ENCODE data around the gene CD4. TPM values are rescaled to one million over a fixed set of nuclear protein-coding genes. Genes with fewer than 3 reads are reported as not detected.

Gene CD4
- total RNA-seq, 2 donors from 2014 or later: 0.77 to 1.3 TPM

- Mint-ChIP-seq H3K9me3 (no peaks in the 10 kb centered on the region), H3K36me3 (ENCODE audit: low read depth) (no peaks in the 10 kb centered on the region), H3K4me3 (no peak overlapping the region), H3K27ac (peak overlapping the region; percentile 68), H3K4me1 (peaks cover 52% of the 10 kb centered on the region), H3K27me3 (ENCODE audit: insufficient read depth) (peaks cover 80% of the 10 kb centered on the region)
- Histone ChIP-seq H3K36me3 (ENCODE audit: control insufficient read depth, insufficient read depth, low read length) (no peaks in the 10 kb centered on the region), H3K27me3 (ENCODE audit: control insufficient read depth, insufficient read depth, low read length, poor library complexity, severe bottlenecking) (peaks cover 35% of the 10 kb centered on the region), H3K27ac (ENCODE audit: low read depth, low read length) (peak overlapping the region; percentile 58), H3K4me1 (ENCODE audit: control insufficient read depth, insufficient read depth, low read length) (peaks cover 9% of the 10 kb centered on the region), H3K9ac (ENCODE audit: extremely low read depth, low read length, poor library complexity, severe bottlenecking) (no peak overlapping the region), H3K9me3 (ENCODE audit: control insufficient read depth, low read length) (no peaks in the 10 kb centered on the region), H3K4me3 (ENCODE audit: low read length) (no peak overlapping the region)
- TF ChIP-seq CTCF (conservative IDR thresholded peaks at IDR 0.05): no peak
- no peak for DNase-seq
- 92% methylated on average over 5 of the region's 5 CpGs; no CpG with 5 or more reads in 1 of the 2 experiments for WGBS, 2 experiments (ENCODE audit: insufficient coverage in 1 of 2, insufficient read length in 1 of 2)
Observed at GRCh38 chr12:6818645-6819044, 29.3 kb downstream of the CD4 start.

- H3K4me3 ChIP-seq (ENCODE audit: low read length): no peak overlapping the region
- Mint-ChIP-seq H3K27ac (peak overlapping the region; percentile 32), H3K4me3 (no peak overlapping the region), H3K36me3 (ENCODE audit: low read depth) (no peaks in the 10 kb centered on the region), H3K4me1 (peaks cover 48% of the 10 kb centered on the region), H3K9me3 (no peaks in the 10 kb centered on the region), H3K27me3 (ENCODE audit: insufficient read depth) (peaks cover 80% of the 10 kb centered on the region)
- peaks cover 7% of the 10 kb centered on the region for H3K4me1 ChIP-seq (ENCODE audit: control insufficient read depth, insufficient read depth, low read length)
- DNase-seq: peak; percentile 72
- no peaks in the 10 kb centered on the region for H3K36me3 ChIP-seq (ENCODE audit: control insufficient read depth, insufficient read depth, low read length)
- WGBS, 2 experiments (ENCODE audit: insufficient coverage in 1 of 2, insufficient read length in 1 of 2): 82 to 86% methylated on average over 8 to 13 of the region's 13 CpGs
- peaks cover 30% of the 10 kb centered on the region for H3K27me3 ChIP-seq (ENCODE audit: control insufficient read depth, insufficient read depth, low read length, poor library complexity, severe bottlenecking)
- H3K27ac ChIP-seq (ENCODE audit: low read depth, low read length): no peak overlapping the region
- no peak overlapping the region for H3K9ac ChIP-seq (ENCODE audit: extremely low read depth, low read length, poor library complexity, severe bottlenecking)
- peak; percentile 54 for TF ChIP-seq CTCF (conservative IDR thresholded peaks at IDR 0.05)
- no peaks in the 10 kb centered on the region for H3K9me3 ChIP-seq (ENCODE audit: control insufficient read depth, low read length)
Observed at GRCh38 chr12:6819106-6820030, 30.0 kb downstream of the CD4 start.

- Histone ChIP-seq H3K9ac (ENCODE audit: extremely low read depth, low read length, poor library complexity, severe bottlenecking) (no peak overlapping the region), H3K4me1 (ENCODE audit: control insufficient read depth, insufficient read depth, low read length) (peaks cover 7% of the 10 kb centered on the region), H3K27ac (ENCODE audit: low read depth, low read length) (peak overlapping the region; percentile 78), H3K36me3 (ENCODE audit: control insufficient read depth, insufficient read depth, low read length) (no peaks in the 10 kb centered on the region), H3K4me3 (ENCODE audit: low read length) (no peak overlapping the region), H3K27me3 (ENCODE audit: control insufficient read depth, insufficient read depth, low read length, poor library complexity, severe bottlenecking) (peaks cover 28% of the 10 kb centered on the region), H3K9me3 (ENCODE audit: control insufficient read depth, low read length) (no peaks in the 10 kb centered on the region)
- Mint-ChIP-seq H3K9me3 (no peaks in the 10 kb centered on the region), H3K27me3 (ENCODE audit: insufficient read depth) (peaks cover 80% of the 10 kb centered on the region), H3K36me3 (ENCODE audit: low read depth) (no peaks in the 10 kb centered on the region), H3K27ac (no peak overlapping the region), H3K4me1 (peaks cover 54% of the 10 kb centered on the region), H3K4me3 (peak overlapping the region; percentile 69)
- DNase-seq: peak; percentile 58
- no peak for TF ChIP-seq CTCF (conservative IDR thresholded peaks at IDR 0.05)
- 64 to 71% methylated on average over 5 of the region's 5 CpGs for WGBS, 2 experiments (ENCODE audit: insufficient coverage in 1 of 2, insufficient read length in 1 of 2)
Observed at GRCh38 chr12:6820166-6820565, 30.8 kb downstream of the CD4 start.
